IMR-90 (cell line): Measurements from ENCODE around the gene PKN3. TPM values are rescaled to one million over a fixed set of nuclear protein-coding genes. Genes with fewer than 3 reads are reported as not detected.
A peak's percentile ranks its signal among the peaks of the same experiment; 100 is the strongest.

Experiments
- ATAC-seq: fragments of 200-7000 bp; cut with Tn5 transposase; 2 replicates; pipeline ENCODE4 v1.9.1; 2020; ENCODE audit warnings: low read depth, mild to moderate bottlenecking, moderate library complexity
- BruUV-seq: library from RNA; stranded (reverse); fragments of 400-500 nt; replicated peaks from 2 replicates; lab custom pipeline; 2021; lab: Mats Ljungman, UMichigan
- CTCF ChIA-PET: fragments of 300-600 bp; formaldehyde crosslinking; extraction: SDS; loops from one replicate; lab custom pipeline; 2021; ENCODE audit warnings: antibody characterized with exemption; lab: Yijun Ruan, JAX
- POLR2A ChIA-PET: fragments of 300-600 bp; sonication (Branson Sonifier 250); formaldehyde crosslinking; loops from one replicate; lab custom pipeline; 2022; ENCODE audit warnings: antibody characterized with exemption; ENCODE audit not compliant: unreplicated experiment; lab: Charles Lee
- DNase-seq: peaks from one replicate; pipeline ENCODE4 v3.0.0; 2013
- H2AFZ ChIP-seq: replicated peaks from 2 replicates; pipeline ENCODE3; 2013; ENCODE audit warnings: low read length, mild to moderate bottlenecking; ENCODE audit not compliant: poor library complexity
- H2AK5ac ChIP-seq: 2 replicates; pipeline ENCODE4 v1.6.1; 2013; ENCODE audit warnings: low read depth, low read length, inconsistent platforms
- H2AK9ac ChIP-seq: replicated peaks from 2 replicates; pipeline ENCODE3; 2013; ENCODE audit warnings: mild to moderate bottlenecking, low read depth, low read length, moderate library complexity; ENCODE audit not compliant: poor library complexity
- H2BK120ac ChIP-seq: 2 replicates; pipeline ENCODE4 v1.6.1; 2013; ENCODE audit warnings: low read depth, low read length, inconsistent platforms
- H2BK15ac ChIP-seq: 3 replicates; pipeline ENCODE4 v1.6.1; 2013; ENCODE audit warnings: low read depth, low read length, inconsistent platforms
- H2BK20ac ChIP-seq: 2 replicates; pipeline ENCODE4 v1.6.1; 2013; ENCODE audit warnings: low read depth, mild to moderate bottlenecking, inconsistent platforms, low read length, moderate library complexity
- H2BK5ac ChIP-seq: 2 replicates; pipeline ENCODE4 v1.6.1; 2013; ENCODE audit warnings: mild to moderate bottlenecking, low read depth, low read length, inconsistent platforms; ENCODE audit not compliant: poor library complexity, severe bottlenecking
- H3K14ac ChIP-seq: replicated peaks from 2 replicates; pipeline ENCODE4 v1.6.1; 2013; ENCODE audit warnings: low read depth, low read length, inconsistent platforms
- H3K18ac ChIP-seq: 2 replicates; pipeline ENCODE4 v1.6.1; 2013; ENCODE audit warnings: low read depth, low read length, control low read depth
- H3K23ac ChIP-seq: 2 replicates; pipeline ENCODE4 v1.6.1; 2013; ENCODE audit warnings: low read depth, low read length, inconsistent platforms
- H3K27ac ChIP-seq: 2 replicates; pipeline ENCODE4 v1.5.1; 2013; ENCODE audit warnings: mild to moderate bottlenecking, control low read depth, low read length; ENCODE audit not compliant: insufficient read depth
- H3K27me3 ChIP-seq: 2 replicates; pipeline ENCODE4 v1.6.1; 2013; ENCODE audit warnings: low read length; ENCODE audit not compliant: control insufficient read depth, insufficient read depth
- H3K36me3 ChIP-seq: 2 replicates; pipeline ENCODE4 v1.6.1; 2013; ENCODE audit warnings: low read length, mixed read lengths; ENCODE audit not compliant: control insufficient read depth, insufficient read depth
- H3K4ac ChIP-seq: 2 replicates; pipeline ENCODE4 v1.6.1; 2013; ENCODE audit warnings: low read depth, low read length, inconsistent platforms
- H3K4me1 ChIP-seq: 2 replicates; pipeline ENCODE4 v1.6.1; 2013; ENCODE audit warnings: low read length, mixed read lengths; ENCODE audit not compliant: control insufficient read depth, insufficient read depth
- H3K4me2 ChIP-seq: 2 replicates; pipeline ENCODE4 v1.6.1; 2013; ENCODE audit warnings: low read depth, mild to moderate bottlenecking, control low read depth, low read length, moderate library complexity
- H3K4me3 ChIP-seq: 2 replicates; pipeline ENCODE4 v1.5.1; 2013; ENCODE audit warnings: low read depth, mild to moderate bottlenecking, control low read depth, low read length, moderate library complexity; ENCODE audit not compliant: insufficient read depth
- H3K56ac ChIP-seq: 2 replicates; pipeline ENCODE4 v1.6.1; 2013; ENCODE audit warnings: low read length, inconsistent platforms; ENCODE audit not compliant: insufficient read depth; ENCODE audit errors: extremely low read depth
- H3K79me1 ChIP-seq, 2 experiments: 2 replicates each; pipeline ENCODE4 v1.6.1; 2013; ENCODE audit warnings: low read length in 2 of 2, inconsistent platforms in 1 of 2, low read depth in 1 of 2
- H3K9ac ChIP-seq: 2 replicates; pipeline ENCODE4 v1.6.1; 2013; ENCODE audit warnings: low read depth, low read length, control low read depth
- H3K9me1 ChIP-seq: 2 replicates; pipeline ENCODE4 v1.6.1; 2013; ENCODE audit warnings: low read length, inconsistent platforms; ENCODE audit not compliant: insufficient read depth
- H3K9me3 ChIP-seq: 2 replicates; pipeline ENCODE4 v1.6.1; 2013; ENCODE audit warnings: low read length; ENCODE audit not compliant: control insufficient read depth, insufficient read depth
- H4K20me1 ChIP-seq: 2 replicates; pipeline ENCODE4 v1.6.1; 2013; ENCODE audit warnings: low read length, inconsistent platforms; ENCODE audit not compliant: insufficient read depth
- H4K5ac ChIP-seq: 2 replicates; pipeline ENCODE4 v1.6.1; 2013; ENCODE audit warnings: mild to moderate bottlenecking, low read depth, low read length, control low read depth
- H4K8ac ChIP-seq, 2 experiments: 2 replicates each; pipeline ENCODE4 v1.6.1; 2013; ENCODE audit warnings: low read depth in 2 of 2, low read length in 2 of 2, control low read depth in 1 of 2, inconsistent platforms in 1 of 2
- H4K91ac ChIP-seq: 2 replicates; pipeline ENCODE4 v1.6.1; 2013; ENCODE audit warnings: low read depth, low read length, inconsistent platforms; ENCODE audit not compliant: insufficient read depth
- BHLHE40 ChIP-seq: fragments of 150-350 bp; IDR thresholded peaks from 2 replicates; pipeline ENCODE4 v1.6.1; 2016; ENCODE audit warnings: mild to moderate bottlenecking, low read depth, low read length
- MAFK ChIP-seq: IDR thresholded peaks from 2 replicates; pipeline ENCODE4 v1.6.1; 2012; ENCODE audit warnings: low read depth, low read length, improper control_type of control experiment
- POLR2A ChIP-seq: IDR thresholded peaks from 2 replicates; pipeline ENCODE4 v1.6.1; 2012; ENCODE audit warnings: mild to moderate bottlenecking, low read depth, low read length
- RAD21 ChIP-seq: IDR thresholded peaks from 2 replicates; pipeline ENCODE4 v1.6.1; 2012; ENCODE audit warnings: low read length, improper control_type of control experiment
- SMC3 ChIP-seq: fragments of 150-350 bp; IDR thresholded peaks from 2 replicates; pipeline ENCODE4 v1.6.1; 2016; ENCODE audit warnings: low read depth, mild to moderate bottlenecking, antibody characterized with exemption, low read length, moderate library complexity
- WGBS, 2 experiments: methylation state at CpG; one replicate each; pipeline versions ENCODE4 v1.1.5 to v1.1.7; 2013; ENCODE audit warnings: missing lambda C conversion rate in 2 of 2; ENCODE audit not compliant: insufficient read length in 1 of 2; ENCODE audit errors: extremely low coverage in 2 of 2; 5-methylcytosine and 5-hydroxymethylcytosine counted together
- dilution Hi-C: fragments of 300-500 bp; cut with HindIII; formaldehyde crosslinking; loops from one replicate; pipeline ENCODE4 v1.14.3; 2018; ENCODE audit warnings: low sequenced_read_pairs; ENCODE audit not compliant: unreplicated experiment
- in situ Hi-C: fragments of 300-500 bp; cut with MboI; formaldehyde crosslinking; loops from 3 replicates; pipeline ENCODE4 v1.14.3; 2019; ENCODE audit warnings: low sequenced_read_pairs, inconsistent platforms, mixed read lengths
- intact Hi-C: fragments of 100-400 bp; cut with micrococcal nuclease; formaldehyde crosslinking; loops from 2 replicates; pipeline ENCODE4 v1.10.0; 2022
- polyA plus RNA-seq, 3 experiments: library from polyadenylated mRNA; depleted of rRNA; stranded (reverse); fragments of >200 nt; gene quantifications; 2 replicates each; pipeline ENCODE4 v1.2.3, GENCODE V29; 2012; ENCODE audit warnings: low replicate concordance in 1 of 3
- total RNA-seq: library from RNA; depleted of rRNA; stranded (reverse); fragments of >200 nt; gene quantifications from 2 replicates; pipeline ENCODE4 v1.2.3, GENCODE V29; 2012
- TF ChIP-seq, protein P1 (sequence below): fragments of 150-350 bp; IDR thresholded peaks from 2 replicates; pipeline ENCODE4 v1.6.1; 2017; ENCODE audit warnings: mild to moderate bottlenecking, antibody characterized with exemption, low read length, low read depth

Gene PKN3
- total and polyA plus RNA-seq, 2 of the 4 experiments (the other 2 are of a cell fraction): 1.6 to 3.8 TPM

DNA sequence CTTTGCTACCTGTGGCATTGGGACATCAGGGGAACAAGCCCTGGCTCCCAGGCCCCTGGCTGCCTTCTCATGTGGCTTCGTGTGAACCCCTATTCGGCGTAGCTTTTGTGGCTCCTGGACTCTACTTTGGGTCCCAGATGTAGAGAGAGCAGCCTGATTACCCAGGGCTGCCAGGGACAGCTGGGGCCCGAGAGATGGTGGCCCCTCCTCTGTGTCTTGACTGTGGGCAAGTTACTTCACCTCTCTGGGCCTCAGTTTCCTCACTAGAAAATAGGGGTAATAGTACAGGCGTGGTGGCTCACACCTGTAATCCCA, 2.0 kb downstream of the PKN3 start (continued):
- TF ChIP-seq SMC3 (no peak), BHLHE40 (no peak)

DNA sequence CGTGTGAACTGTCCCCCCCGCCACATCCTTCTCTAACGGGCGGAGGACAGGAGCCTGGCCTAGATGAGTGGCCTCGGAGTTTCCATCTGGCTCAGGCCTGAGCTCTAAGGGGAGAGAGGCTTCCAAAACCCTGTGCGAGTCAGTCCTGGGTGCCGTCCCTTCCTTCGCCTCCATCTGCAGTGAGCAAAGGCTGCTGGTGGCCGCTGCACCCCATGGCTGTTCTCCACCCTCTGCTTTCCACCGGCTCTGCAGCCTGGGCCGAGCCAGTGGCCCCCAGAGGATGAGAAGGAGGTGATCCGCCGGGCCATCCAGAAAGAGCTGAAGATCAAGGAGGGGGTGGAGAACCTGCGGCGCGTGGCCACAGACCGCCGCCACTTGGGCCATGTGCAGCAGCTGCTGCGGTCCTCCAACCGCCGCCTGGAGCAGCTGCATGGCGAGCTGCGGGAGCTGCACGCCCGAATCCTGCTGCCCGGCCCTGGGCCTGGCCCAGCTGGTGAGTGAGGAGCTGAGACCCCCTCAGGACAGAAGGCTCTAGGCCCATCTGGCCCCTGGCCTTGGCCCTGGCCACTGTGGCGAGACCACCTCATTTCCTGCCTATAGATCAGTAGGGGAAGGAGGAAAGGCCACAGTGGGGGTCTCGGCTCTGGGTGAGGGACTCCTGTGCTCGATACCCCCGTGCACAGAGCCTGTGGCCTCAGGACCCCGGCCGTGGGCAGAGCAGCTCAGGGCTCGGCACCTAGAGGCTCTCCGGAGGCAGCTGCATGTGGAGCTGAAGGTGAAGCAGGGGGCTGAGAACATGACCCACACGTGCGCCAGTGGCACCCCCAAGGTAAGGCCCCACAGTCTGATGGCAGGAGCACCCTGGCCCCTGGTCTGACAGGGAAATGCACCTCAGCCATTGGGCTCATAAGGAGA, 3.0 kb downstream of the PKN3 start:
- ChIA-PET CTCF (no interaction called here), POLR2A (no interaction called here)
- Histone ChIP-seq H3K27me3 (no peaks in the 10 kb centered on the region), H3K27ac (no peak overlapping the region), H4K91ac (no peak overlapping the region), H3K9me3 (no peaks in the 10 kb centered on the region), H3K14ac (no peak overlapping the region), H4K5ac (no peak overlapping the region), H3K18ac (no peak overlapping the region), H2BK20ac (no peak overlapping the region), H3K4me2 (no peak overlapping the region), H3K4me3 (no peak overlapping the region), H4K20me1 (no peaks in the 10 kb centered on the region), H2AFZ (no peak overlapping the region), H4K8ac (no peak overlapping the region), H3K36me3 (no peaks in the 10 kb centered on the region), H3K9ac (no peak overlapping the region), H3K9me1 (peaks cover 9% of the 10 kb centered on the region), H3K56ac (no peak overlapping the region), H3K23ac (no peak overlapping the region), H2BK120ac (no peak overlapping the region), H2BK5ac (no peak overlapping the region), H2AK9ac (peak overlapping the region; percentile 72), H3K4ac (no peak overlapping the region), H3K79me1 (peaks cover 0 to 17% of the 10 kb centered on the region in 2 experiments; a peak in 3 of 4 replicates), H3K4me1 (no peaks in the 10 kb centered on the region), H2AK5ac (no peak overlapping the region), H2BK15ac (no peak overlapping the region)
- no peak for TF ChIP-seq BHLHE40
- no peak for TF ChIP-seq POLR2A
- TF ChIP-seq, protein P1, sequence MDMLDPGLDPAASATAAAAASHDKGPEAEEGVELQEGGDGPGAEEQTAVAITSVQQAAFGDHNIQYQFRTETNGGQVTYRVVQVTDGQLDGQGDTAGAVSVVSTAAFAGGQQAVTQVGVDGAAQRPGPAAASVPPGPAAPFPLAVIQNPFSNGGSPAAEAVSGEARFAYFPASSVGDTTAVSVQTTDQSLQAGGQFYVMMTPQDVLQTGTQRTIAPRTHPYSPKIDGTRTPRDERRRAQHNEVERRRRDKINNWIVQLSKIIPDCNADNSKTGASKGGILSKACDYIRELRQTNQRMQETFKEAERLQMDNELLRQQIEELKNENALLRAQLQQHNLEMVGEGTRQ: no peak
- no peak for TF ChIP-seq MAFK
- no peak for TF ChIP-seq RAD21
- intact Hi-C loops: no loop called here
- DNase-seq (no peak), ATAC-seq (no peak)
- no TSS peak for BruUV-seq
- WGBS, 2 experiments: 93% methylated on average over 10 of the region's 36 CpGs; no CpG with 5 or more reads in 1 of the 2 experiments
- dilution Hi-C loops: no loop called here
- in situ Hi-C loops: no loop called here
